ENCODE data around the gene CNEP1R1.

The CNEP1R1 gene

DNA sequence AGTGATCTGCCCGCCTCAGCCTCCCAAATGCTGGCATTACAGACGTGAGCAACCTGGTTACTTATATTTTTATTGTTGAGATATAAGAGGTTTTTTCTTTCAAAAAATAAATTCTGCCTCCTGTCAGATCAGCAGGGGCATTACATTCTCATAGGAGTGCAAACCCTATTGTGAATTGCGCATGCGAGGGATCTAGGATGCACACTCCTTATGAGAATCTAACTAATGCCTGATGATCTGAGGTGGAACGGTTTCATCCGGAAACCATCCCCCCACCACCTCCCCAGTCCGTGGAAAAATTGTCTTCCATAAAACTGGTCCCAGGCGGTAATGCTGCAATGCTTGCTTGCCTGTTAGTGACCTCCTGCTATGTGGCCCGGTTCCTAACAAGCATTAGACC, 7.5 kb upstream of the CNEP1R1 start:
- DNase-seq (ENCODE audit: low read depth in 2 of 2) = no peak

DNA sequence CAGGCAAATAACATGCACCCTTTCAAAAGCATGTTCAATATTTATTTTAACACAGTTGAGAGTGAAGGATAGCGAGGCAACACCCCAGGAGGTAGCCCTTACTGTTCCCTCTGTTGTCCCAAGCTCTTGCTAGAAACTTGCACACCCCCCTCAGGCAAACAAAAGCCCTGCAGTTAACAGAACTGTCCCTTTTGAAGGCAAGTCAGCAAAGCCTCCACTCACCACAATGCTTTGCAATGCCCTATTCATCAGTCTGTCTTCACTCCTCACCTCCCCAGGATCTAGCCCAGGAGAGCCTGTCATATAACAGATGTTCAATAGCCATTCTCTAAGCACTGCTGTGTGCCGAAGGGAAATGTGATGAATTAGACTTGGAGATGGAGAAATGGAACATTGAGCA, 3.5 kb upstream of the CNEP1R1 start:
- DNase-seq (ENCODE audit: low read depth in 2 of 2) = no peak

- DNase-seq (ENCODE audit: low read depth in 2 of 2) = no peak
Measured at GRCh38 chr16:50023641-50024040, 1.4 kb upstream of the CNEP1R1 start.

DNA sequence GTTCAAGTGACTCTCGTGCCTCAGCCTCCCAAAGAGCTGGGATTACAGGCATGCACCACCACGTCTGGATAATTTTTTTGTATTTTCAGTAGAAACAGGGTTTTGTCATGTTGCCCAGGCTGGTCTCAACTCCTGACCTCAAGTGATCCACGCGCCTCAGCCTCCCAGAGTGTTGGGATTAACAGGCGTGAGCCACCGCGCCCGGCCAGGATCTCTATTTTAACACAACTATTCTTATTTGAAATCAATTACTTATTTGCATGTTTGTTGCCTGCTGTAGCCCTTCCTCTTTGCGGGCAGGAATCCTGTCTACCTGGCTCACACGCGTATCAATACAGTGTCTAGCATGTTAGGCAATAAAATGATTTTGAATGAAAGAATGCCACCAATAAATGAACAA, 818 bp upstream of the CNEP1R1 start:
- no peak for DNase-seq (ENCODE audit: low read depth in 2 of 2)

DNA sequence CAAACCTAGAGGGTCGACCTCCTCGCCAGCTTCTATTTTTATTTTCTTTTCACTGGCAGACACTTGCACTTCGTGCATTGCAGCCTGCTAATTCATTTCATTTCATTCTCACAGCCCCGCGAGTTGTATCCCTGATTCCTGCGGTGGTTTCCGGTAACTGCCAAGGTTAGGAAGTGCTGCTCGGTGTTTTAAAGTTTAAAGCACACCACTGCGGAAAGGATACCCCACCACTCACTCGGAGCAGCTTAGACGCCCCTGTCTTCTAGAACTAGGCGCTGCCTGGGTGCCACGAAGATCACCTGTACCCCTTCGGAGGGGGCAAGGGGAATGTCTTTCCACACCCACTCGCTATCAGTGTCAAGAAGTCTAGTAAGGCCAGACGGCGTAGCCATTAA, 509 bp downstream of the CNEP1R1 start:
- peak; percentile 3 to 5 for DNase-seq (ENCODE audit: low read depth in 2 of 2)

GRCh38 chr16:50027829-50028228, 2.8 kb downstream of the CNEP1R1 start:
- no peak for DNase-seq (ENCODE audit: low read depth in 2 of 2)

DNA sequence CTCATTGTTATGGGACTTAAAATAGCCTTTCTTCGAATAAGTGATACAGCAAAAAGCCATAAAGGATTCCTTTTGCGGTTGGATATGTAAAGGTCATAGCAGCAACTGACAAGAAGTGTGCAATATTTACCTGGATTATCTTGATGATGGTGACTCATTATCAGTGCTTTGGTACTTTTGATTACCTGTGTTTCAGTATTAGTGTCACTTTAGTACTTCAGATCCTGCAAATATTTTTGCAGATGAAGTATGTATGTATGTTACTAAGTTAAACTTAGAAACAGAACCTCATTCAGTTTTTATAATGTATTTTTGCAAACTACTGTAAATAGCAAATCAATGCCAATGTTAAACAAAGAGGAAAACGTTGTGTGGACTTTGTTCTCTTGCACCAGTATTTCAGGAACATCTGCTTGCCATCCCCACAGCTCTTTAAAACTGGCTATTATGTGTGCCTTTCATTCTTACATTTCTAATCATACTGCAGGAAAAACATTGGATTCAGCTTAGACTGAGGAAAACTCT, 10.5 kb downstream of the CNEP1R1 start:
- DNase-seq (ENCODE audit: low read depth in 2 of 2) = no peak

DNA sequence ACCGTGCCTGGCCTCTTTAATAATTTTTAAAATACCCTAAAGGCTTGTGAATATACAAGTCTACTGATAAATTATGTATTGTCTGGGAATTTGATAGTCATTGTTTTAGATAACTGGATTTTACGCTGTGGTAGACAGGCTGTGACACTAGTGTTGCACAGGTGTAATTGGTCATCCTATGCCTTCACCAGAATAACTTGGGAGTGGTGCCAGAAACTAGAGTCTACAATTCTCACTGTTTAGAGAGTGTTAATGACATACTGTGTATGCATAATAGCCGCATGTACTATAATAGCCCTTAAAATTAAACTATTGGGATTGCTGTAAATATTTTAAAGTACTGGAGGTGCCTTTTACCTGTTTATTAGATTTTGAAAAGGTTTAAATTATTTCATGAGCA, 11.4 kb downstream of the CNEP1R1 start:
- no peak for DNase-seq (ENCODE audit: low read depth in 2 of 2)

GRCh38 chr16:50037662-50038220, 12.7 kb downstream of the CNEP1R1 start:
- no peak for DNase-seq (ENCODE audit: low read depth in 2 of 2)

DNA sequence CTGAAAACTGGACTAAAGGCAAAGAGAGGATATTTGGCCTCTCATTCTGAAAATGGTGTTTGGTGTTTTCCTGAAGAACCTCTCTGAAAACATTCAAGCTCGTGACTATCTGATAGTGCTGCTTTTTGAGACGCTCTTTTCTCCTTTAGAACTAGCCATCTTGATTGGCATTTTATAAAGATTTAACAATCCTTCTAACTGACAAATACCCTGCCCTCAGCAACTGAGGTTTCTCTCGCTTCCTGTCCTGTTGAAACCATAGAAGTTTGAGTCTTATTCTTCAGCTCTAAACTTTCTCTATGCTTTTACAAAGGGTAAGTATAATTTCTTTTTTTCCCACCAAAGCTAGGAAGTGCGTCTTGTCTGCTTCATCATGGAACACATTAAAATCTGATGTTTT, 13.3 kb downstream of the CNEP1R1 start:
- DNase-seq (ENCODE audit: low read depth in 2 of 2) = no peak

- no peak for DNase-seq (ENCODE audit: low read depth in 2 of 2)
Measured at GRCh38 chr16:50038756-50039529, 13.9 kb downstream of the CNEP1R1 start.

DNA sequence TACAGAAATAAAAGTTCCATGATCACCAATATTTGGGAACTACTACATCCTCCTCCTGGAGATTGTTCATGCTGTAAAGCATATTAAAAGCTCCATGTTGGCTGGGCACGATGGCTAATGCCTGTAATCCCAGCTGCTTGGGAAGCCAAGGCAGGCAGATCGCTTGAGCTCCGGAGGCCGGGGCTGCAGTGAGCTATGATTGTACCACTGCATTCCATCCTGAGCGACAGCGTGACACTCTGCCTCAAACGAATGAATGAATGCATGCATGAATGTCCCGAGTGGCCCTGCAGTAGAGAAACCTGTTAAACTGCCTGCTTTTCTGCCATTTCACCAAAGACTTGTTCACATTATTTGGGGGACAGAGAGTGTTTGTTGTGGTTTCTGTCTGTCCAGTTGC, 15.0 kb downstream of the CNEP1R1 start:
- DNase-seq (ENCODE audit: low read depth in 2 of 2) = no peak

DNA sequence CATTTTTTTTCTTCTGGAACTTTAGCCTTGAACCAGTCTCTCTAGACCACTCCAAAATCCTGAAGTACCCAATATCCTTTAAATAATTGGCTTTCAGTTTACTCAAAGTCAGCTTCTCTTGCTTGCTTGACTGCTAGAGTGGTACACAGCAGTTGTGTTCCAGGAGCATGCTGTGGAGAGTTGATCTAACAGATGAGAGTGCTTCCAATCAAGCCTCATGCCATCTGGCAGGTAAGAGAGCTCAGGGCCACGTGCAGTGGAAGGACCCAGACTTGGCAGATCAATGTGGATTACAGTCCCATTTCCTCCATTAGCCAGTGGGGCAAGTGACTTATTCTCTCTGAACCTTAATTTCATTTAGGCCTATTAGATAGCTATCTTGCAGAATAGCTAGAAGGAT, 15.7 kb downstream of the CNEP1R1 start:
- no peak for DNase-seq (ENCODE audit: low read depth in 2 of 2)

GRCh38 chr16:50043358-50043757, 18.3 kb downstream of the CNEP1R1 start:
- DNase-seq (ENCODE audit: low read depth in 2 of 2) = no peak

DNA sequence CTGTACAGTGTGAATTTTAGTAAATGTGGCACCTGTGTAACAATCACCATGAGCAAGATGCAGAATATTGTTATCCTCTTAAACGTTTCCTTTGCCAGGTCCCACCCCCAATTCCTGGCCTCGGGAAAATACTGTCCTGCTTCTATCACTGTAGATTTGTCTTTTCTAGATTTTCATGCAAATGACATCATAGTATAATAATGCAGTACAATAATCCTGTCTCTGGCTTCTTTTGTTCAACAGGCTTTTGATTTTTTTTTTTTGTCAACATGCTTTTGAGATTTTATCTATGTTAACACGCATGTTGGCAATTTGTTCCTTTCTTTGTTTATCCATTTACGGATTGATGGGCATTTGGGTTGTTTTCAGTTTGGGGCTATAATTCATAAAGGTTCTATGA, 20.4 kb downstream of the CNEP1R1 start:
- no peak for DNase-seq (ENCODE audit: low read depth in 2 of 2)

GRCh38 chr16:50046853-50047252, 21.8 kb downstream of the CNEP1R1 start:
- DNase-seq (ENCODE audit: low read depth in 2 of 2) = no peak

GRCh38 chr16:50047864-50048263, 22.8 kb downstream of the CNEP1R1 start:
- DNase-seq (ENCODE audit: low read depth in 2 of 2) = no peak

DNA sequence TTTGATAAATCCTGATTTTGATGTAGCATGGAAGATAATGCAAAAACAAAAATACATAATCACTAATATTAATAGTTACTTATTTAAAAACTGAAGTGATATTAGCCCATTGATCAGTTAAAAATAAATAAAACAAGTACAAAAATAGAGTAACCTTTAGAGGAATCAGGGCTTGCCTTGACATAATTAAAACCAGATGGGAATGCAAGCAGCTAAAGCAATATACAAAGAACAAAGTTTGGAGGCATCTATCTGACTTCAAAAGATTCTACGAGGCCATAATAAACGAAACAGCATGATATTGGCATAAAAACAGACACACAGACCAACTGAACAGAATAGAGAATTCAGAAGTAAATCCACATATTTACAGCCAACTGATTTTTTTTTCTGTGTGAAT, 25.8 kb downstream of the CNEP1R1 start:
- no peak for DNase-seq (ENCODE audit: low read depth in 2 of 2)

DNA sequence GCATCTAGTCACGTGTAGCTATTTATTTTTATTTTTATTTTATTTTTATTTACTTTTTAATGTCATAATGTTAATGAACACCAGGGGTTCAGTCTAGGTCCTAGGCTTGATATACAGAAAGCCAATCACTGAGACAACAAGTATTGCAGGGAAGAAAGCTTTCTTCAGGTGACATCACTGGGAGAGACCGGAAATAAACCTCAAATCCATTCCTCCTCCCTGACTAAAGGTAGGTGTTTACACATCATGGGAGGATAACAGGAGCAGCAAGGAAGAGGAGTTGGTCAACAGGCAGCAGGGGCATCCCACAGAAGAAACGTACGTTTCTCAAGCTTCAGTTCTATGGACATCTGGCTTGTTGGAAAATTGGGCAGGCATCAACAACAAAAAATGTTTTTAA, 31.2 kb downstream of the CNEP1R1 start:
- no peak for DNase-seq (ENCODE audit: low read depth in 2 of 2)

GRCh38 chr16:50058091-50058771, 33.2 kb downstream of the CNEP1R1 start:
- DNase-seq (ENCODE audit: low read depth in 2 of 2) = no peak

DNA sequence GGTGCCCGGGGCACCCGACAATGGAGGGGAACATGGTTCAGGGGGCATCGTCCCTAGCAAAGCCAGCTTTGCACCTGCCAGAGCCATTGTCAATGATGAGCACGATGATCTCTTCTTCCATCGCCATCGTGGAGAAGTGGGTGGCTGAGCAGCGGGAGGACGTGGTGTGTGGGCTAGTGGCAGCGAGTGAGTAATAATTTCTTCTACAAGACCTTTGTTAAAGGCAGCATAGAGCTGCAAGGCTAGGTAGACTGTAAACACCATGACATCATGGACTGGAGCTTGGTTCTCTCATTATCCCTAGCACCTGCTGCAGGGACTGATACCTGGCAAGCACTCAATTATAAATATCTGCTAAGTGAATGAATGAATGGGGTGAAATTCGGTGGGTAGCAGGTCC, 34.1 kb downstream of the CNEP1R1 start:
- no peak for DNase-seq (ENCODE audit: low read depth in 2 of 2)

GRCh38 chr16:50059669-50060068, 34.6 kb downstream of the CNEP1R1 start:
- no peak for DNase-seq (ENCODE audit: low read depth in 2 of 2)

GRCh38 chr16:50061326-50061725, 36.3 kb downstream of the CNEP1R1 start:
- no peak for DNase-seq (ENCODE audit: low read depth in 2 of 2)
